ENCODE results near the gene TAF1. TPM values are rescaled to one million over a fixed set of nuclear protein-coding genes. Genes with fewer than 3 reads are reported as not detected.
"Not testable (repeated sequence)": the region's sequence is repeated elsewhere in the genome, so short reads cannot be mapped to it uniquely, and the experiment has no call there.

TAF1 gene
- total and polyA plus RNA-seq, 3 experiments from 2014 or later = 9.0 to 34.7 (median 34.0) TPM

- H3K36me3 ChIP-seq (ENCODE audit: insufficient read depth, low read length) = peaks cover 30% of the 10 kb centered on the region
- peaks cover 0 to 4% of the 10 kb centered on the region in 2 donors for H3K27me3 Mint-ChIP-seq
These were observed 27.8 kb downstream of the TAF1 start for GRCh38 chrX:71393919-71394318.

GRCh38 chrX:71396576-71396975, 30.4 kb downstream of the TAF1 start:
- Mint-ChIP-seq H3K27ac (no peak overlapping the region), H3K36me3 (peaks cover 0 to 80% (median 7%) of the 10 kb centered on the region in 3 donors), H3K4me1 (peaks cover 0 to 13% (median 0%) of the 10 kb centered on the region in 3 donors), H3K27me3 (peaks cover 0 to 4% of the 10 kb centered on the region in 2 donors), H3K4me3 (no peak overlapping the region), H3K9me3 (no peaks in the 10 kb centered on the region)
- Histone ChIP-seq H3K4me3 (ENCODE audit: low read length) (no peak overlapping the region), H3K27me3 (ENCODE audit: insufficient read depth, low read length, poor library complexity, severe bottlenecking) (no peaks in the 10 kb centered on the region), H3K36me3 (ENCODE audit: insufficient read depth, low read length) (peaks cover 30% of the 10 kb centered on the region), H3K9me3 (ENCODE audit: low read length) (no peaks in the 10 kb centered on the region), H3K4me1 (ENCODE audit: insufficient read depth, low read length) (no peaks in the 10 kb centered on the region), H3K27ac (ENCODE audit: low read depth, low read length) (no peak overlapping the region)
- ChIA-PET POLR2A (no interaction called here), CTCF (no interaction called here)
- no peak for DNase-seq

More at GRCh38 chrX:71393919-71394318, 27.8 kb downstream of the TAF1 start:
- no peaks in the 10 kb centered on the region for H3K4me1 ChIP-seq (ENCODE audit: insufficient read depth, low read length)
- H3K4me1 Mint-ChIP-seq = peaks cover 0 to 2% (median 0%) of the 10 kb centered on the region in 3 donors
- no peak overlapping the region for H3K27ac ChIP-seq (ENCODE audit: low read depth, low read length)
- no peaks in the 10 kb centered on the region for H3K9me3 Mint-ChIP-seq
- H3K9me3 ChIP-seq (ENCODE audit: low read length) = no peaks in the 10 kb centered on the region
- ChIA-PET CTCF (no interaction called here), POLR2A (no interaction called here)
- H3K4me3 Mint-ChIP-seq = no peak overlapping the region
- no peaks in the 10 kb centered on the region for H3K27me3 ChIP-seq (ENCODE audit: insufficient read depth, low read length, poor library complexity, severe bottlenecking)
- H3K4me3 ChIP-seq (ENCODE audit: low read length) = no peak overlapping the region
- DNase-seq = no peak
- H3K36me3 Mint-ChIP-seq = peaks cover 0 to 85% (median 7%) of the 10 kb centered on the region in 3 donors
- peak overlapping the region in 2 of 8 donors; percentile 13 to 88 for H3K27ac Mint-ChIP-seq

- Histone ChIP-seq H3K9me3 (ENCODE audit: low read length) (no peaks in the 10 kb centered on the region), H3K4me1 (ENCODE audit: insufficient read depth, low read length) (no peaks in the 10 kb centered on the region), H3K36me3 (ENCODE audit: insufficient read depth, low read length) (peaks cover 6% of the 10 kb centered on the region), H3K4me3 (ENCODE audit: low read length) (no peak overlapping the region), H3K27ac (ENCODE audit: low read depth, low read length) (no peak overlapping the region), H3K27me3 (ENCODE audit: insufficient read depth, low read length, poor library complexity, severe bottlenecking) (no peaks in the 10 kb centered on the region)
- no peak overlapping the region for H3K4me3 Mint-ChIP-seq
- H3K9me3 Mint-ChIP-seq = no peaks in the 10 kb centered on the region
- peak overlapping the region in 3 of 8 donors; percentile 2 to 48 (median 30) for H3K27ac Mint-ChIP-seq
- H3K27me3 Mint-ChIP-seq = peaks cover 0 to 1% of the 10 kb centered on the region in 2 donors
- H3K4me1 Mint-ChIP-seq = peaks cover 0 to 13% (median 0%) of the 10 kb centered on the region in 3 donors
- ChIA-PET CTCF (no interaction called here), POLR2A (interaction anchor here (1.2 kb wide), 1 partner anchor 44 kb away, joined by 3 read pairs; no protein-coding TSS in a partner anchor)
- DNase-seq = no peak
- peaks cover 0 to 69% (median 7%) of the 10 kb centered on the region in 3 donors for H3K36me3 Mint-ChIP-seq
These were observed 34.6 kb downstream of the TAF1 start for GRCh38 chrX:71400710-71401109.

GRCh38 chrX:71416260-71416659, 50.1 kb downstream of the TAF1 start:
- POLR2A ChIA-PET = not testable (repeated sequence)

GRCh38 chrX:71420686-71421085, 54.5 kb downstream of the TAF1 start:
- POLR2A ChIA-PET = no interaction called here
- Histone ChIP-seq H3K9me3 (ENCODE audit: low read length) (no peaks in the 10 kb centered on the region), H3K4me3 (ENCODE audit: low read length) (no peak overlapping the region), H3K4me1 (ENCODE audit: insufficient read depth, low read length) (no peaks in the 10 kb centered on the region), H3K27ac (ENCODE audit: low read depth, low read length) (no peak overlapping the region), H3K27me3 (ENCODE audit: insufficient read depth, low read length, poor library complexity, severe bottlenecking) (no peaks in the 10 kb centered on the region), H3K36me3 (ENCODE audit: insufficient read depth, low read length) (peaks cover 23% of the 10 kb centered on the region)
- CTCF ChIA-PET = no interaction called here
- peak overlapping the region in 1 of 8 donors; percentile 12 for H3K27ac Mint-ChIP-seq
- peaks cover 0 to 2% (median 0%) of the 10 kb centered on the region in 3 donors for H3K4me1 Mint-ChIP-seq
- DNase-seq = no peak
- no peak overlapping the region for H3K4me3 Mint-ChIP-seq
- no peaks in the 10 kb centered on the region for H3K9me3 Mint-ChIP-seq
- H3K36me3 Mint-ChIP-seq = peaks cover 0 to 59% (median 5%) of the 10 kb centered on the region in 3 donors
- H3K27me3 Mint-ChIP-seq = peaks cover 0 to 13% of the 10 kb centered on the region in 2 donors

More at GRCh38 chrX:71416260-71416659, 50.1 kb downstream of the TAF1 start:
- H3K27me3 Mint-ChIP-seq; H3K9me3 ChIP-seq (ENCODE audit: low read length); DNase-seq; CTCF ChIA-PET; H3K4me3 Mint-ChIP-seq; H3K4me1 ChIP-seq (ENCODE audit: insufficient read depth, low read length); H3K4me1 Mint-ChIP-seq; H3K4me3 ChIP-seq (ENCODE audit: low read length); H3K27ac ChIP-seq (ENCODE audit: low read depth, low read length); H3K9me3 Mint-ChIP-seq; H3K27me3 ChIP-seq (ENCODE audit: insufficient read depth, low read length, poor library complexity, severe bottlenecking); H3K36me3 ChIP-seq (ENCODE audit: insufficient read depth, low read length): not testable (repeated sequence)
- Mint-ChIP-seq H3K27ac (peak overlapping the region in 1 of 8 donors; percentile 69), H3K36me3 (peaks cover 0 to 49% (median 2%) of the 10 kb centered on the region in 3 donors)

GRCh38 chrX:71432733-71433132, 66.6 kb downstream of the TAF1 start:
- H3K9me3 ChIP-seq (ENCODE audit: low read length) = no peaks in the 10 kb centered on the region
- H3K27me3 Mint-ChIP-seq = no peaks in the 10 kb centered on the region
- ChIA-PET POLR2A (no interaction called here), CTCF (no interaction called here)
- no peaks in the 10 kb centered on the region for H3K4me1 Mint-ChIP-seq
- no peaks in the 10 kb centered on the region for H3K9me3 Mint-ChIP-seq
- no peaks in the 10 kb centered on the region for H3K4me1 ChIP-seq (ENCODE audit: insufficient read depth, low read length)
- H3K27ac Mint-ChIP-seq = peak overlapping the region in 1 of 8 donors; percentile 61
- DNase-seq = no peak
- H3K36me3 Mint-ChIP-seq = peaks cover 0 to 54% (median 4%) of the 10 kb centered on the region in 3 donors
- H3K27ac ChIP-seq (ENCODE audit: low read depth, low read length) = no peak overlapping the region
- H3K27me3 ChIP-seq (ENCODE audit: insufficient read depth, low read length, poor library complexity, severe bottlenecking) = no peaks in the 10 kb centered on the region
- no peak overlapping the region for H3K4me3 ChIP-seq (ENCODE audit: low read length)
- no peak overlapping the region for H3K4me3 Mint-ChIP-seq
- H3K36me3 ChIP-seq (ENCODE audit: insufficient read depth, low read length) = peaks cover 5% of the 10 kb centered on the region

- no peaks in the 10 kb centered on the region for H3K4me1 ChIP-seq (ENCODE audit: insufficient read depth, low read length)
These were observed 72.6 kb downstream of the TAF1 start for GRCh38 chrX:71438750-71439149.

GRCh38 chrX:71439420-71439819, 73.3 kb downstream of the TAF1 start:
- no peaks in the 10 kb centered on the region for H3K36me3 ChIP-seq (ENCODE audit: insufficient read depth, low read length)
- DNase-seq = no peak
- no peaks in the 10 kb centered on the region for H3K9me3 Mint-ChIP-seq
- H3K27ac Mint-ChIP-seq = peak overlapping the region in 1 of 8 donors; percentile 78
- H3K4me3 ChIP-seq (ENCODE audit: low read length) = no peak overlapping the region
- no peaks in the 10 kb centered on the region for H3K4me1 ChIP-seq (ENCODE audit: insufficient read depth, low read length)
- H3K9me3 ChIP-seq (ENCODE audit: low read length) = no peaks in the 10 kb centered on the region
- CTCF ChIA-PET = no interaction called here
- no peak overlapping the region for H3K27ac ChIP-seq (ENCODE audit: low read depth, low read length)
- H3K4me1 Mint-ChIP-seq = peaks cover 5 to 6% (median 6%) of the 10 kb centered on the region in 3 donors
- peaks cover 0 to 61% (median 10%) of the 10 kb centered on the region in 3 donors for H3K36me3 Mint-ChIP-seq
- POLR2A ChIA-PET = no interaction called here
- H3K27me3 Mint-ChIP-seq = no peaks in the 10 kb centered on the region
- H3K27me3 ChIP-seq (ENCODE audit: insufficient read depth, low read length, poor library complexity, severe bottlenecking) = no peaks in the 10 kb centered on the region
- H3K4me3 Mint-ChIP-seq = no peak overlapping the region

More at GRCh38 chrX:71438750-71439149, 72.6 kb downstream of the TAF1 start:
- no peaks in the 10 kb centered on the region for H3K27me3 Mint-ChIP-seq
- no peaks in the 10 kb centered on the region for H3K9me3 Mint-ChIP-seq
- Histone ChIP-seq H3K27ac (ENCODE audit: low read depth, low read length) (no peak overlapping the region), H3K4me3 (ENCODE audit: low read length) (no peak overlapping the region), H3K36me3 (ENCODE audit: insufficient read depth, low read length) (no peaks in the 10 kb centered on the region), H3K27me3 (ENCODE audit: insufficient read depth, low read length, poor library complexity, severe bottlenecking) (no peaks in the 10 kb centered on the region), H3K9me3 (ENCODE audit: low read length) (no peaks in the 10 kb centered on the region)
- peaks cover 0 to 62% (median 11%) of the 10 kb centered on the region in 3 donors for H3K36me3 Mint-ChIP-seq
- DNase-seq = no peak
- POLR2A ChIA-PET = no interaction called here
- peak overlapping the region in 2 of 8 donors; percentile 43 to 78 for H3K27ac Mint-ChIP-seq
- H3K4me1 Mint-ChIP-seq = peaks cover 5 to 6% (median 6%) of the 10 kb centered on the region in 3 donors
- CTCF ChIA-PET = no interaction called here
- no peak overlapping the region for H3K4me3 Mint-ChIP-seq

Data from CD8-positive, alpha-beta memory T cell (primary cell).